H7 (cell line): ENCODE results near the gene OSBPL9. TPM values are rescaled to one million over a fixed set of nuclear protein-coding genes. Genes with fewer than 3 reads are reported as not detected.
"Not testable (repeated sequence)": the region's sequence is repeated elsewhere in the genome, so short reads cannot be mapped to it uniquely, and the experiment has no call there.

Experiments
- DNase-seq: peaks from one replicate; pipeline ENCODE4 v3.0.0; 2012
- H3K27me3 ChIP-seq: 2 replicates; pipeline ENCODE4 v1.6.0; 2011; ENCODE audit warnings: mild to moderate bottlenecking, low read length; ENCODE audit not compliant: control insufficient read depth, insufficient read depth
- H3K36me3 ChIP-seq: replicated peaks from 2 replicates; pipeline ENCODE4 v1.5.1; 2011; ENCODE audit warnings: low read length; ENCODE audit not compliant: control insufficient read depth, insufficient read depth
- H3K4me3 ChIP-seq: 2 replicates; pipeline ENCODE4 v1.5.1; 2011; ENCODE audit warnings: low read depth, mild to moderate bottlenecking, control low read depth, low read length, moderate library complexity; ENCODE audit not compliant: insufficient read depth
- total RNA-seq: library from RNA; depleted of rRNA; stranded (reverse); fragments of >200 nt; shearing (Covaris generic); gene quantifications from 2 replicates; pipeline ENCODE4 v1.2.3, GENCODE V29; 2014

The OSBPL9 gene
- total RNA-seq, 1 experiment from 2014 or later = 87.4 TPM

- Histone ChIP-seq H3K27me3 (no peaks in the 10 kb centered on the region), H3K36me3 (no peaks in the 10 kb centered on the region), H3K4me3 (no peak overlapping the region)
- DNase-seq = no peak
Measured at GRCh38 chr1:51636764-51637522, 20.1 kb downstream of the OSBPL9 start.

- H3K36me3 ChIP-seq = no peaks in the 10 kb centered on the region
Measured at GRCh38 chr1:51638350-51638749, 21.5 kb downstream of the OSBPL9 start.

GRCh38 chr1:51639694-51640093 is 22.8 kb downstream of the OSBPL9 start:
- H3K27me3 ChIP-seq = no peaks in the 10 kb centered on the region
- DNase-seq = no peak

More at GRCh38 chr1:51638350-51638749, 21.5 kb downstream of the OSBPL9 start:
- DNase-seq = no peak
- no peaks in the 10 kb centered on the region for H3K27me3 ChIP-seq
- H3K4me3 ChIP-seq = no peak overlapping the region

GRCh38 chr1:51641096-51641495 is 24.2 kb downstream of the OSBPL9 start:
- Histone ChIP-seq H3K36me3 (no peaks in the 10 kb centered on the region), H3K4me3 (no peak overlapping the region)
- no peak for DNase-seq

More at GRCh38 chr1:51639694-51640093, 22.8 kb downstream of the OSBPL9 start:
- no peak overlapping the region for H3K4me3 ChIP-seq
- no peaks in the 10 kb centered on the region for H3K36me3 ChIP-seq

GRCh38 chr1:51642739-51643142 is 25.8 kb downstream of the OSBPL9 start:
- no peak overlapping the region for H3K4me3 ChIP-seq
- DNase-seq = no peak
- no peaks in the 10 kb centered on the region for H3K27me3 ChIP-seq
- no peaks in the 10 kb centered on the region for H3K36me3 ChIP-seq

More at GRCh38 chr1:51641096-51641495, 24.2 kb downstream of the OSBPL9 start:
- H3K27me3 ChIP-seq = no peaks in the 10 kb centered on the region

GRCh38 chr1:51643362-51643761 is 26.5 kb downstream of the OSBPL9 start:
- Histone ChIP-seq H3K4me3 (no peak overlapping the region), H3K36me3 (no peaks in the 10 kb centered on the region), H3K27me3 (no peaks in the 10 kb centered on the region)
- DNase-seq = no peak

- Histone ChIP-seq H3K27me3 (no peaks in the 10 kb centered on the region), H3K36me3 (no peaks in the 10 kb centered on the region), H3K4me3 (no peak overlapping the region)
- DNase-seq = no peak
Measured at GRCh38 chr1:51644020-51644419, 27.1 kb downstream of the OSBPL9 start.

GRCh38 chr1:51644533-51645197 is 27.8 kb downstream of the OSBPL9 start:
- H3K36me3 ChIP-seq = no peaks in the 10 kb centered on the region
- H3K4me3 ChIP-seq = no peak overlapping the region
- no peak for DNase-seq

GRCh38 chr1:51646592-51646991 is 29.7 kb downstream of the OSBPL9 start:
- not testable (repeated sequence) for DNase-seq, H3K4me3 ChIP-seq, H3K27me3 ChIP-seq, H3K36me3 ChIP-seq

More at GRCh38 chr1:51644533-51645197, 27.8 kb downstream of the OSBPL9 start:
- H3K27me3 ChIP-seq = no peaks in the 10 kb centered on the region

- Histone ChIP-seq H3K4me3 (no peak overlapping the region), H3K36me3 (no peaks in the 10 kb centered on the region), H3K27me3 (no peaks in the 10 kb centered on the region)
- peak; percentile 8 for DNase-seq
Measured at GRCh38 chr1:51648180-51649109, 31.6 kb downstream of the OSBPL9 start.

- DNase-seq = no peak
- no peak overlapping the region for H3K4me3 ChIP-seq
- no peaks in the 10 kb centered on the region for H3K27me3 ChIP-seq
- no peaks in the 10 kb centered on the region for H3K36me3 ChIP-seq
Measured at GRCh38 chr1:51649593-51650091, 32.8 kb downstream of the OSBPL9 start.

- H3K27me3 ChIP-seq = no peaks in the 10 kb centered on the region
- no peak for DNase-seq
- no peak overlapping the region for H3K4me3 ChIP-seq
- no peaks in the 10 kb centered on the region for H3K36me3 ChIP-seq
Measured at GRCh38 chr1:51650198-51650597, 33.3 kb downstream of the OSBPL9 start.

- Histone ChIP-seq H3K27me3 (no peaks in the 10 kb centered on the region), H3K4me3 (no peak overlapping the region), H3K36me3 (no peaks in the 10 kb centered on the region)
- DNase-seq = no peak
Measured at GRCh38 chr1:51651552-51651942, 34.7 kb downstream of the OSBPL9 start.

- DNase-seq = no peak
- H3K4me3 ChIP-seq = no peak overlapping the region
Measured at GRCh38 chr1:51652599-51652998, 35.7 kb downstream of the OSBPL9 start.

More at GRCh38 chr1:51652599-51652998, 35.7 kb downstream of the OSBPL9 start:
- Histone ChIP-seq H3K27me3 (no peaks in the 10 kb centered on the region), H3K36me3 (no peaks in the 10 kb centered on the region)
